SK-N-SH (cell line): ENCODE measurements around the gene MAP4K5.

Experiments used
- CTCF ChIP-seq: fragments of 200-600 bp; sonication (generic); IDR thresholded peaks from 2 replicates; pipeline ENCODE4 v1.6.1; 2017; ENCODE audit warnings: antibody characterized with exemption, mild to moderate bottlenecking, moderate library complexity
- EP300 ChIP-seq, 2 experiments: IDR thresholded peaks; 2 replicates each; pipeline versions ENCODE4 v1.4.0 to v1.6.1; 2012; ENCODE audit warnings: borderline replicate concordance in 1 of 2, low read depth in 1 of 2, low read length in 1 of 2
- GABPA ChIP-seq: IDR thresholded peaks from 2 replicates; pipeline ENCODE4 v1.4.0; 2012; ENCODE audit warnings: low read depth, mild to moderate bottlenecking
- POLR2AphosphoS5 ChIP-seq: IDR thresholded peaks from 2 replicates; pipeline ENCODE4 v1.6.1; 2012; ENCODE audit warnings: low read depth, low read length
- RXRA ChIP-seq: IDR thresholded peaks from 2 replicates; pipeline ENCODE4 v1.4.0; 2012; ENCODE audit warnings: low read depth, mild to moderate bottlenecking, borderline replicate concordance
- TAF1 ChIP-seq: IDR thresholded peaks from 2 replicates; pipeline ENCODE4 v1.6.1; 2012; ENCODE audit warnings: low read depth, mild to moderate bottlenecking, low read length, moderate library complexity, borderline replicate concordance
- TF ChIP-seq, protein P1 (sequence below): IDR thresholded peaks from 2 replicates; pipeline ENCODE4 v1.6.1; 2012; ENCODE audit warnings: mild to moderate bottlenecking, low read depth, low read length, moderate library complexity
- TF ChIP-seq, protein P2 (sequence below): IDR thresholded peaks from 2 replicates; pipeline ENCODE4; 2012

GRCh38 chr14:50447461-50447860, 84.9 kb downstream of the MAP4K5 start:
- TF ChIP-seq RXRA, result no peak
- TF ChIP-seq CTCF, result no peak
- TF ChIP-seq, protein P1, sequence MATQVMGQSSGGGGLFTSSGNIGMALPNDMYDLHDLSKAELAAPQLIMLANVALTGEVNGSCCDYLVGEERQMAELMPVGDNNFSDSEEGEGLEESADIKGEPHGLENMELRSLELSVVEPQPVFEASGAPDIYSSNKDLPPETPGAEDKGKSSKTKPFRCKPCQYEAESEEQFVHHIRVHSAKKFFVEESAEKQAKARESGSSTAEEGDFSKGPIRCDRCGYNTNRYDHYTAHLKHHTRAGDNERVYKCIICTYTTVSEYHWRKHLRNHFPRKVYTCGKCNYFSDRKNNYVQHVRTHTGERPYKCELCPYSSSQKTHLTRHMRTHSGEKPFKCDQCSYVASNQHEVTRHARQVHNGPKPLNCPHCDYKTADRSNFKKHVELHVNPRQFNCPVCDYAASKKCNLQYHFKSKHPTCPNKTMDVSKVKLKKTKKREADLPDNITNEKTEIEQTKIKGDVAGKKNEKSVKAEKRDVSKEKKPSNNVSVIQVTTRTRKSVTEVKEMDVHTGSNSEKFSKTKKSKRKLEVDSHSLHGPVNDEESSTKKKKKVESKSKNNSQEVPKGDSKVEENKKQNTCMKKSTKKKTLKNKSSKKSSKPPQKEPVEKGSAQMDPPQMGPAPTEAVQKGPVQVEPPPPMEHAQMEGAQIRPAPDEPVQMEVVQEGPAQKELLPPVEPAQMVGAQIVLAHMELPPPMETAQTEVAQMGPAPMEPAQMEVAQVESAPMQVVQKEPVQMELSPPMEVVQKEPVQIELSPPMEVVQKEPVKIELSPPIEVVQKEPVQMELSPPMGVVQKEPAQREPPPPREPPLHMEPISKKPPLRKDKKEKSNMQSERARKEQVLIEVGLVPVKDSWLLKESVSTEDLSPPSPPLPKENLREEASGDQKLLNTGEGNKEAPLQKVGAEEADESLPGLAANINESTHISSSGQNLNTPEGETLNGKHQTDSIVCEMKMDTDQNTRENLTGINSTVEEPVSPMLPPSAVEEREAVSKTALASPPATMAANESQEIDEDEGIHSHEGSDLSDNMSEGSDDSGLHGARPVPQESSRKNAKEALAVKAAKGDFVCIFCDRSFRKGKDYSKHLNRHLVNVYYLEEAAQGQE, result no peak
- no peak for TF ChIP-seq POLR2AphosphoS5
- TF ChIP-seq TAF1, result no peak
- no peak for TF ChIP-seq GABPA
- TF ChIP-seq, protein P2, sequence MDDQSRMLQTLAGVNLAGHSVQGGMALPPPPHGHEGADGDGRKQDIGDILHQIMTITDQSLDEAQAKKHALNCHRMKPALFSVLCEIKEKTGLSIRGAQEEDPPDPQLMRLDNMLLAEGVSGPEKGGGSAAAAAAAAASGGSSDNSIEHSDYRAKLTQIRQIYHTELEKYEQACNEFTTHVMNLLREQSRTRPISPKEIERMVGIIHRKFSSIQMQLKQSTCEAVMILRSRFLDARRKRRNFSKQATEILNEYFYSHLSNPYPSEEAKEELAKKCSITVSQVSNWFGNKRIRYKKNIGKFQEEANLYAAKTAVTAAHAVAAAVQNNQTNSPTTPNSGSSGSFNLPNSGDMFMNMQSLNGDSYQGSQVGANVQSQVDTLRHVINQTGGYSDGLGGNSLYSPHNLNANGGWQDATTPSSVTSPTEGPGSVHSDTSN, result peak; percentile 74
- TF ChIP-seq EP300 (IDR thresholded peaks at IDR 0.05; ENCODE audit: borderline replicate concordance in 1 of 2, low read depth in 1 of 2, low read length in 1 of 2), result 0 out of 4 replicates have a peak, but pooled peaks of 1 of the 2 experiments have one; percentile 10
